NCI-H146 treated with DMSO at 0.1 percent for 48 hours (cell line): ENCODE data around the gene NTN3.

Experiments
- DNase-seq: peaks from one replicate; lab custom pipeline; 2025; ENCODE audit not compliant: unreplicated experiment; lab: John Stamatoyannopoulos, UW

NTN3 gene

DNA sequence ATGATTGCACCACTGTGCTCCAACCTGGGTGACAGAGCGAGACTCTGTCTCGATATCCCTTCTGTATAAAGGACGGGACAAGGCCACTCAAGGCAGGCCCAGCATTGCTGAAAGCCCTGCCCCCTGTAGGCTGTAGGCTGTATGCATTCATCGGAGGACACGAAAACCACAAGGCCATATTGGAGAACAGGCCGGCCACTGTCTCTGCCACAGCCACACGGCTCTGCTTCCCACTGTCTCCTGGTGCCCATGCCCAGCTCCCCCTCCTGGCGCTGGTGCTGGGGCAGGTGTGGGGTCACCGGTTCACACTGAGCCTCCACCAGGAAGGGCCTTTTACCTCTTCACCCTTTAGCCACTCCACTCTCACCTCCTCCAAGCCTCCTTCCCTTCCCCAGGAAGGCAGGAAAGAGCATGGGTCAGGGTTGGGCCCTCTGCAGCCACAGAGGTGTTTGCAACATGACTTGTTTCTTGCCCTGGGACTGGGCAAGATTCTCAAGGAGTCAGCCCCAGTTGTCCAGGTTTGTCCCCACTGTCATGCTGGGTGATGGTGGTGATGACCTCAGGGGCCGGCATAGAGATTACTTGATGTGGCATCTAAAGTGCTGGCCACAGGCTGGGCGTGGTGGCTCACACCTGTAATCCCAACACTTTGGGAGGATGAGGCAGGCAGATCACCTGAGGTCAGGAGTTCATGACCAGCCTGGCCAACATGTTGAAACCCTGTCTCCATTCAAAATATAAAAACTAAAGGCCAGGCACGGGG is 5.3 kb upstream of the NTN3 start:
- no peak for DNase-seq

DNA sequence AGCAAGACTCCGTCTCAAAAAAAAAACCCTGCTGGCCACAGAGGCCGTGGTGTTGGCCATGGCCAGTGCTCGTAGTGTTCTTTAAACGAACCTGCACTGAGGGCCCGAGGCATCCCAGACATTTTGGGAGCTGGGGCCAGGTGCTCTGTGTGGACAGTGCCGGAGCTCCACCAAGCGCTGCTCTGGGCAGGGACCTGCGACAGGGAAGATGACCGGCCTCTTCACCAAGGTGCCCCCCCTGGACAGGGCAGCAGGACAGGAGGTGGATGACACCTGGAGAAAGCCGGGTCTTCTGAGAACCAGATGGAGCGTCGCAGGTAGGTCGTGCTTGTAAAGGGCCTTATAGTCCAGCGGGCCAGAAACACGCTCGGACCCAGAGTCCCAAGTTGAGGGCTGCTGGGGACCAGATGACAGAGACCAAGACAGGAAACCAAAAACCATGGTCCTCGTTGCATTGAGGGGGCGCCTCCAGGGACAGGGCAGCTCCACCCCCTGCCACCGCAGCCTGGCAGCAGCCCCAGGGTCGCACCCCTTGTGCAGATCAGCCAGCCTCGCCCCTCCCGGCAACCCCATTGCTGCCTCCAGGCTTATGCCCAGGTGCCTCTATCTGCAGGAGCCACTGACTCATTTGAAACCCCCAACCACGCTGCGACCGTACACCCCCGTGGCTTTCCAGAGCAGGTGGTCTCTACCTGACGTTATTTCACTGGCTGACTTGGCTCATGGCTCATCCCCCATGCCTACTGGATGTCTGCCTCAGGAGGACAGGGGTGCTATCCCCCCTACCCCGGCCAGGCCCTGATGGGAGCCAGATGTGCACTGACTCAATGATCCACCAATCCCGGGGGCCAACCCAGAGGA is 4.2 kb upstream of the NTN3 start:
- DNase-seq = no peak

DNA sequence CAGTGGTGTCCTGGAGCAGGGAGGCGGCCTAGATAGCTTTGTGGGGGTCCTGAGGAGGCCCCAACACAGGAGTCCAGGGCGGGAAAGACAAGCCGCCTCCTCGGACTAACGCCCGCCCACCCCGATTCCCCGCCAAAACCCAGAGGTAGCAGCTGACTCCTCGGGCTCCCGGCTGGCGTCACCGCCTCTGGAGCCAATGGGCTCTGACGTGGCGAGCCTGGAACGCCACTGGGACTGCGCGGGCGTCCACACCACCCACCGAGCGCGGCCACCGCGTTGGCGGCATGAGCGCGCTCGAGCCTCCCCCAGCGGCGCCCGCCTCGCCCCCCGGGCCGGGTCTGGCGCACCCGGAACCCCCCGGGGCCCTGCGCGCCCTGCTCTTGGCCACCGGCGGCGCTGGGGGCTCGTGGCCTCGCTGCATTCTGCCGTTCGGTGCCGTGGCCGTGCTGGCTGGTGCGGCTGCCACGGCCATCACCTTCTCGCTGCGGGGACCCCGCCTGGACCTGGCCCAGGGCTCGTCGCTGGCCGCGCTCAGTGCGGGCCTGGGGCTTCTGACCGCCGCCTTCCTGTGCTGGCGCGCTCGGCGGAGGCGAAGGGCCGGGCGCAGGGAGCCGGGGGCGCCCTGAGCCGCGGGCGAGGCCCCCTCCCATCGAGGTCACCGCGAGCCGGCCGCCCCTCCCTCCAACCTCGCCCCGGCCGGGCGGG is 3.4 kb upstream of the NTN3 start:
- peak; percentile 78 for DNase-seq

DNA sequence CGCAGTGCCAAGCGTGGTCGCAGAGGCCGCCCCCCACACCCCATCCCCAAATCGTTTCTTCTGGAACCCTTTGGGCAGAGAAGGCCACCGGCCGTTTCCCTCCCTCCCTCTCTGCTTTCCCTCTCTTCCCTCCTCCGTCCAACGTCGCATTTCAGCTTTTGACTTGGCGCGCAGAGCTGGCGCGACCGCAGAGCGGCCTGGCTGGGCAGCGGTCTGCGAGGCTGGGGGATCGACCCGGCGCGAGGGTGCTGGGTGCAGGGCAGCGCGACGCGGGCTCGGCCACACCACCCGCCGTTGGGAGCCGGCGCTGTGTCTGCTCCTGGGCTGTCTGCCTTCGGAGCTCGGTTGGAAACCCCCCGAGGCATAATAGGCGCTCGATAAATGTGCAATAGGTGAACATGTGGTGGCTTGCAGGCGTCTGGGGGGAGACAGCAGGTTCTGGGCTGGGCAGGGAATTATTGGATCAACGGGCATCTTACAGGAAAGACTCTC is 2.8 kb upstream of the NTN3 start:
- DNase-seq = peak; percentile 90

DNA sequence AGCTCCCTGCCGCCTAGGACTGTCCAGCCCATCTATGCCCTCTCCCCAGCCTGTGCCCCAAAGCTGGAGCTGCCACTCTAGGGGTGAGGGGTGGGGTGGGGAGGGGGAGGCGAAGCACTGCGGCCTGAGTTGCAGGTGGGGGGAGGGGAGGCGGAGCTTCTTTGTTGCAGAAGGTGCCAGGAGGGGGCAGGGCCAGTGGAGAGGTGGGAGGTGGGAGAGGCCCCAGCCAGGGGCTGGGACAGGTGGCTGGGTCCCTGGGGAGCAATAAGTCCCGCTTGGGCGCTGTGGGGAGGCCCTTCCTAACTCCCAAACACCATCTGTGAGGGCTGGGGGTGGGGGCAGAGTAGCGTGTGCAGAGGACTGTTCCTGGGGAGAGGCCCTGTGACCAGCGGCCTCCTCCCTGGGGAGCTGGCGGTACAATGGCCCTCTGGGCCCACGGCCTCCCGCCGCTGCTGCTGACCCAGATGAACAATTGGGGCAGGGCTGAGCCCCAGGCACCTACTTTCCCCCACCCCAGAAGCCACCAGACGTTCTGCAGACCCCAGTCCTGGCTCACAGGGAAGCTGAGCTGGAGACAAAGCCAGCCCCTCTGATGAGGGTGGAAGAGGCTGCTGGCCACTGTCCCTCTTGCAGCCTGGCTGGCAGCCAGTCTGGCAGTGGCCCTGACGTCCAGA is 2.2 kb upstream of the NTN3 start:
- peak; percentile 90 for DNase-seq

DNA sequence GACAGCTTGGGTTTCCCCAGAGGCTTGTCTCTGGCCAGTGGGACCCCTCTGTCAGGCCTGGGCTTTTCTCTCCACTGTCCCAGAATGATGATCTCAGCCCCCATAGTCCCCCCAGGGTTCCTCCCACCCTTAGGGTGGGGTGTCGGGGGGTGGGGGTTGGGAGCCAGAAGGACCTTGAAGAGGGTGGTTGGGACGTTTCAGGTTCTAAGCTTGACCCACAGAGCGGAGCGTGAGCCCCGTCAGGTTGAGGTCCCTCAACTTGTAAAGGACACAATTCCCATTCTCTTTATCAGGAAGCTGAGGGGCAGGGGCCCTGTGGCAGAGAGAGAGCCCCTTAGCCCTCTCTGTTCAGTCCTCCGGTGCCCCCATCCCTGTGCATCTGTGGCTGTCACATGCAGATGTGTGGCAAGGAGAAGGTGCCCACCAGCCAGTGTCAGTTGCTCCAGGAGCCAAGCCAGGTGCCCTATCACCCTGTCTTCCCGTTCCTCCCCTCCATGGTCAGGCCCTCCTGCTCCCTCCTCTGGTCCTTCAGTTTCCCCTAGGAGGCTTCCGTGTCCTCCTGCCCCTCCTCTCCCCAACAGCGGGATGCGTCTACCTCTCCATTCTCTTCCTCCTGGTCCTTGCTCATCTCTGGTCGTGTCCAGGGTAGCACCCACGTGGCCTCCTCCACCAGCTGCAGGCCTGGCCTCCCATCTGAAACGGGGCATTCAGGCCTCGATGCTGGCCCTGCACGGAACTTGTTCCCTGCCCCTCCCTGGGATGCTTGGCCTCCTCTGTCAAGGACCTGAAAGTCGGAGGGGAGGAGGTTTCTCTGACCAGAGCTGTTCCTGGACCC is 1.5 kb upstream of the NTN3 start:
- no peak for DNase-seq

DNA sequence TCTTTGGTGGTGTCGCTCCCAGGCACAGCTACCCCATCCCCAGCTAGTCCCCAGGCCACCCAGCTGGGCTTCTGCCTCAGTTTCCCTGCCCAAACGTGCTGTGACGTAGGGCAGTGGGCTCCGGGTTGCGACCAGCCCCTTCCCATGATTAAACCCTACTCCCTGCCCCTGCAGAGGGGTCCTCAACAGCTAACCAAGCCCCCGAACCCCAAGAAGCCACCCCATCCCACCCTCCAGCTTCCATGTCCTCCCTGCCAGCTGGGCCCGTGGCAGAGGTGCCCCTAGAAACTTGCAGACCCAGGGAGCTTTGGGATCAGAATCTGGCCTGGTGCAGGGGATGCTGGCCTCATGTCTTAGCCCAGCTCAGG is 879 bp upstream of the NTN3 start:
- DNase-seq = no peak

DNA sequence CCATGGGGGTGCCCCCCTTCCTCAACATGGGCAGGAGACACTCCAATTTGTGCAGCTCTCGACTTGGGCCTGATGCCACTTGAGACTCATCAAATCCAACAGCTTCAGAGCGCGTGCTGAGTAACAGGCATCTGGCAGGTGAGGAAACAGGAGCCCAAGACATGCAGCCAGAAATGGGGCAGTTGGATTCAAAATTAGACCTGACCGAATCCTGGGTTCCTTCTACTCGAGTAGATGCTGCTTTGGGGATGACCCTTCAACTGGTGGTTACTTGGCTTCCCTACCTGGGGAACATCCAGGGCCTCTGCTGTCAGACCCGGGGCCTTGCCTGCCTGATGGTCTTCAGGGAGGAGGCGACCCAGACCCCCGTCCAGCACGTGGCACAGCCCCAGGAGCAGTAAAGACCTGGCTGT is 488 bp upstream of the NTN3 start:
- DNase-seq = no peak

DNA sequence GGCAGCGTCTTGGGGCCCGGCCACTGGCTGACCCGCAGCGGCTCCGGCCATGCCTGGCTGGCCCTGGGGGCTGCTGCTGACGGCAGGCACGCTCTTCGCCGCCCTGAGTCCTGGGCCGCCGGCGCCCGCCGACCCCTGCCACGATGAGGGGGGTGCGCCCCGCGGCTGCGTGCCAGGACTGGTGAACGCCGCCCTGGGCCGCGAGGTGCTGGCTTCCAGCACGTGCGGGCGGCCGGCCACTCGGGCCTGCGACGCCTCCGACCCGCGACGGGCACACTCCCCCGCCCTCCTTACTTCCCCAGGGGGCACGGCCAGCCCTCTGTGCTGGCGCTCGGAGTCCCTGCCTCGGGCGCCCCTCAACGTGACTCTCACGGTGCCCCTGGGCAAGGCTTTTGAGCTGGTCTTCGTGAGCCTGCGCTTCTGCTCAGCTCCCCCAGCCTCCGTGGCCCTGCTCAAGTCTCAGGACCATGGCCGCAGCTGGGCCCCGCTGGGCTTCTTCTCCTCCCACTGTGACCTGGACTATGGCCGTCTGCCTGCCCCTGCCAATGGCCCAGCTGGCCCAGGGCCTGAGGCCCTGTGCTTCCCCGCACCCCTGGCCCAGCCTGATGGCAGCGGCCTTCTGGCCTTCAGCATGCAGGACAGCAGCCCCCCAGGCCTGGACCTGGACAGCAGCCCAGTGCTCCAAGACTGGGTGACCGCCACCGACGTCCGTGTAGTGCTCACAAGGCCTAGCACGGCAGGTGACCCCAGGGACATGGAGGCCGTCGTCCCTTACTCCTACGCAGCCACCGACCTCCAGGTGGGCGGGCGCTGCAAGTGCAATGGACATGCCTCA is 773 bp downstream of the NTN3 start:
- no peak for DNase-seq

DNA sequence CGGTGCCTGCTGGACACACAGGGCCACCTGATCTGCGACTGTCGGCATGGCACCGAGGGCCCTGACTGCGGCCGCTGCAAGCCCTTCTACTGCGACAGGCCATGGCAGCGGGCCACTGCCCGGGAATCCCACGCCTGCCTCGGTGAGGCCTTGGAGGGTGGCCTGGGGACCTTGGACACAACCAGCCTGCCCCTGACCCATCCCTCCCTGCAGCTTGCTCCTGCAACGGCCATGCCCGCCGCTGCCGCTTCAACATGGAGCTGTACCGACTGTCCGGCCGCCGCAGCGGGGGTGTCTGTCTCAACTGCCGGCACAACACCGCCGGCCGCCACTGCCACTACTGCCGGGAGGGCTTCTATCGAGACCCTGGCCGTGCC is 1.4 kb downstream of the NTN3 start:
- no peak for DNase-seq

DNA sequence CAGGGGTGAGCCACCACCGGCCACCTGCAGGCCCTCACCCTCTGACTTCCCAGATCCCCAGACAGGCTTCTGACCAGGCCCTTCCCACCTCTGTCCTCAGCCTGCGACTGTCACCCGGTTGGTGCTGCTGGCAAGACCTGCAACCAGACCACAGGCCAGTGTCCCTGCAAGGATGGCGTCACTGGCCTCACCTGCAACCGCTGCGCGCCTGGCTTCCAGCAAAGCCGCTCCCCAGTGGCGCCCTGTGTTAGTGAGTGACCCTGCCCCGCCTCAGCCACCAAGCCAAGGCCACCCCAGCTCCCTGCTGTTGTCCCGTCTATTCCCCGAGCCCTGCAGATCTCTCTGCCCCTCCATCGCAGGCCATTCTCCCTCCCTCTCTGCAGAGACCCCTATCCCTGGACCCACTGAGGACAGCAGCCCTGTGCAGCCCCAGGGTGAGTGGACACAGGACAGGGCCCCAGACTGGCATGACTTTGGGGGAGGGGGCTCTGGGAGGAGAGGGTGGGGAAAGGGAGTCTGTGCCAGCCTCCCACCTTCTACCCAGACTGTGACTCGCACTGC is 1.9 kb downstream of the NTN3 start:
- DNase-seq = no peak

DNA sequence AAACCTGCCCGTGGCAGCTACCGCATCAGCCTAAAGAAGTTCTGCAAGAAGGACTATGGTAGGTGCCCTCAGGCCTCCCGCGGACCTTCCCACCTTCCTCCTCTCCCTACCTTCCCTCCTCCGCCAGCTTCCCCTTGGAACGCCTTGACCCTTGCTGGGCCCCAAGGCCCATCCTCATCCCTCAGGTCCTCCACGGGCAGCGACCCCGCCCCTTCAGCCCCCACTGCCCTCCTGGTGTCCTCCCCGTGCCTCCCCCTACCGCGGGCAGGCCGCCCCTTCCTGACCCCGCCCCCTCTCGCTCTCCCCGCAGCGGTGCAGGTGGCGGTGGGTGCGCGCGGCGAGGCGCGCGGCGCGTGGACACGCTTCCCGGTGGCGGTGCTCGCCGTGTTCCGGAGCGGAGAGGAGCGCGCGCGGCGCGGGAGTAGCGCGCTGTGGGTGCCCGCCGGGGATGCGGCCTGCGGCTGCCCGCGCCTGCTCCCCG is 2.4 kb downstream of the NTN3 start:
- DNase-seq = no peak

DNA sequence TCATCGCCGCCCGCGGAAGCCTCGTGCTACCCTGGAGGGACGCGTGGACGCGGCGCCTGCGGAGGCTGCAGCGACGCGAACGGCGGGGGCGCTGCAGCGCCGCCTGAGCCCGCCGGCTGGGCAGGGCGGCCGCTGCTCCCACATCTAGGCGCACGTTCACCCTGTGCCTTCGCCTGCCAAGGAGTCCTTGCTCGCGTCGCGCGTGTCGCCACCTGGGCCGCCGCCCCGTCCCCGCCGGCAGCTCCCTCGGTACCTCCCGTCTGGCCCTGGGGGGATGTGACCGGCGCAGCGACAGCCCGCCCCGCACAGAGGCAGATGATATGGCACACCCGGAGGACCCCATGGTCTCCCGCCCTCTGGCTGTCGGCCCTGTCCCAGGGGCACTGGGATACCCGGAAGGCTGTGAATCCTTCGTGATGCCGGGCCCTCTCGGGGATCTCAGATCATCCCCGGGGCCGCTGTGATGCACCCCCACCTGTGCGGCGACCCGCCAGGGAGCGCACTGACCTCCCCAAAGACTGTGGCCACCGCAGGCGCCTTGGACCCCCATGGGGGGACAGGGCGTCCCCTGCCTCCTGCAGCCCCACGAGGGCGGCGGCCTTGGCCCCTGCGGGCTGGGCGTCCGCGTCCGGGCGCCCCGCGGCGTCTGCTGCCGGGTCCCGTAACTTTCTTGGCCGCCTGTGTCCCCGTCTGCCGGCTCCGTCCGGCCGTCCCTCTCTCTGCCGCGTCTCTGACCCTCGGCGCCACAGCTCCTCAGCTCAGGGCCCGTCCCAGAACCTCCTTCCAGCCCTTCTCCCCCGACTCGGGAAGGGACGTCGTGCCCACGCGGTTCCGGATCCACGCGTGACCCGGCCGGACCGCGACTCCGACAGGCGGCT is 3.1 kb downstream of the NTN3 start:
- DNase-seq = no peak

DNA sequence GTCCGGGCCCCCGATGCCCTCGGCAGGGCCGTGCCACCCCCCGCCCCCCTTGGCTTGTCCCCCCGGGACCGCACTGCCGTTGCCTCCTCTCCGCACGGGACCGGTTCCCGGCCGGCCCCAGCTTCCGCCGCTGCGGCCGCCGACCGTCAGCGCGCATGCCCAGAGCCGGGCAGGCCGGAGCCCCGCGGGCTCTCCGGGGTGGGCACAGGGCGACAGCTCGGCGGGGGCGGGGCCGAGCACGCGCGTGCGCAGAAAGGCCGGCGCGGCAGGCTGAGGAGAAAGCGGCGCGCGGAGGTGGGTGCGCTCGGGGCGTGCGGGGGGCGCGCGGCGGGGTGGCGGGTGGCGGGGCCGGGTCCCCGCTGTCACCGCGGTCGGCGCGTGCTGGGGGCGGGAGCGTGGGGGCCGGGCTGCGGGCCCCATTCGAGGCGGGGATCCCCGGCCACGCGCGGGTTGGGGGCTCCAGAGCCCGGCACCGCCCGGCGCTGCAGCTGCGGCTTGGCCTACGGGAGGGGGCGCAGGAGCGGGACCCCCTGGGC is 3.8 kb downstream of the NTN3 start, which contains the start of gene TBC1D24:
TBC1D24 (plus strand) TSS at position 251 of the 536 bp plus-strand sequence. CDS start 21,022 bp downstream, outside the sequence.
- peak; percentile 57 for DNase-seq

DNA sequence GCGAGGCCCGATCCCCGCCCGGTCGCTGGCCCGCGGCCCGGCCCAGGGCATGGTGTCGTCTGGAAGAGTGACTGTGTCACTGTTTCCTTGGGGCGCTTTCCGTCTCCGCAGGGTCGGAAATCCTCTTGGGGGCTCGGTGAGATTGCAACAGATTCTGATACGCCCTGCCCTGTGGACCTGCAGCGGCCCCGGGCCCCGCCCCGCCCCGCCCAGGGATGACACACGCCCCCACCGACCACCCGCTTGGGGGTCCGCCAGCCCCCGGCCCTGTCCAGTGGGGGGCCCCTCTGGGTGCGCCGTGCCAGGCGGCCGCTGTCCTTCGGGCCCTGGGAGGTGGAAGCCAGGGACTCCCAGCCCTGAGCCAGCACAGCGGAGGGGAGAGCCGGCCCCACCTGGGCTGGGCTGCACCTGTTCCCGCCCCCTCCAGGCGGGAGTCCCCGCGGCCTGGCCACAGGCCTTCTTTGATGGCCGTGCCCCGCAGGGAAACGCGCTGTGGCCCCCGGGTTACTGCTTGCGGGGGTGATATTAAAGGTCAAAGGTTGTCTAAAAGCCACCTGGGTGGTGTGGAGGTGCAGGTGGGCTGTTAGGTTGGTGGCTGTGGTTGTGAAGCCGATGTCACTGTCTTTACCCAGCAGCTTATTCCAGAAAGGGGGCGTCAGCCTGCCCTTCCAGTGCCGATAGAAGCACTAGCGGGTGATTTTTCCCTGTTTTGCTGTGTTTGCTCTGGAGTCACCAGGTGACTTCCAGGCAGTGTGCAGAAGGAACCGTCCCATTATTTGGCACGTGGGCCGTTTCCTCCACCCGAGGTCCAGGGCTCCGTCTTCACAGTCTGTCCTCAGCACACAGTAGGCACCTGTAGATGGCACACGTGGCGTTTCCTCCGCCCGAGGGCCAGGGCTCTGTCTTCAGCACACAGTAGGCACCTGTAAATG is 4.6 kb downstream of the NTN3 start:
- peak; percentile 58 for DNase-seq

DNA sequence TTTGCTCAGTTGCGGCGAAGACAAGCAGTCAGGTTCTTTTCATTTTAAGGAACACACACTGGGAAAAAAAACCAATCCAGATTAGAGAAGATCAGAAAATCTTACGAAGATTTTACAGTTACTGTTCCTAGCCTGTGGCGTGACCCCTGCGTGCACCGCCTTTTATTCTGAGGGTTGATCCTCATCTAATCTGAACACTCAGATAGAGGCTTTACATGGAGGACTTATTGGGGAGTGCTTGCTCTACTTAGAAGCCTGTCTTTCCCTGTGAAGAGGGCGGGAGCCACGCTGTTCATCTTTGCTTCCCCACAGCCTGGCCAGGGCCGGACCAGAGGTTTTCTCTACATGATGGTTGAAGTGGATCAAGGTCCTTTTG is 5.2 kb downstream of the NTN3 start:
- DNase-seq = no peak
